Tibial artery (tissue), 4 donors: ENCODE measurements around the gene SBF1.
A peak's percentile ranks its signal among the peaks of the same experiment; 100 is the strongest.

Experiments used
- DNase-seq, 2 donors: peaks; one replicate each; pipeline ENCODE4 v3.0.0-alpha.2; 2019
- H3K27ac ChIP-seq, 2 donors: fragments of 200-600 bp; sonication (generic) in 1 of 2; 1 replicate in 1 of 2; 2 replicates in 1 of 2; pipeline ENCODE4 v1.5.1; 2018 to 2019; ENCODE audit warnings: mild to moderate bottlenecking in 1 of 2
- H3K27me3 ChIP-seq, 2 donors: fragments of 200-600 bp; sonication (generic) in 1 of 2; one replicate each; pipeline versions ENCODE4 v1.5.1 to v1.6.0; 2016 to 2019
- H3K36me3 ChIP-seq, 3 donors: fragments of 200-600 bp; sonication (generic) in 2 of 3; one replicate each; pipeline ENCODE4 v1.5.1; 2016 to 2019; ENCODE audit warnings: mild to moderate bottlenecking in 2 of 3
- H3K4me1 ChIP-seq, 4 donors: fragments of 200-600 bp; sonication (generic) in 2 of 4; 1 replicate in 3 of 4; 2 replicates in 1 of 4; pipeline ENCODE4 v1.5.1; 2016 to 2019
- H3K4me3 ChIP-seq, 2 donors: fragments of 200-600 bp; sonication (generic) in 1 of 2; 1 replicate in 1 of 2; 2 replicates in 1 of 2; pipeline ENCODE4 v1.5.1; 2018 to 2019; ENCODE audit warnings: mild to moderate bottlenecking in 2 of 2
- H3K9me3 ChIP-seq, 3 donors: fragments of 200-600 bp; sonication (generic) in 1 of 3; one replicate each; pipeline ENCODE4 v1.5.1; 2016 to 2019
- CTCF ChIP-seq, 2 experiments: fragments of 200-600 bp in 1 of 2; fragments of 450-650 bp in 1 of 2; IDR thresholded peaks; one replicate each; pipeline ENCODE4 v1.5.1; 2017 to 2019; ENCODE audit warnings: antibody characterized with exemption in 2 of 2, mild to moderate bottlenecking in 1 of 2, moderate library complexity in 1 of 2
- intact Hi-C: fragments of 100-400 bp; cut with DNase I; formaldehyde crosslinking; loops from one replicate; pipeline ENCODE4 v1.15.0; 2023; ENCODE audit warnings: low total_unique reads

The SBF1 gene

DNA sequence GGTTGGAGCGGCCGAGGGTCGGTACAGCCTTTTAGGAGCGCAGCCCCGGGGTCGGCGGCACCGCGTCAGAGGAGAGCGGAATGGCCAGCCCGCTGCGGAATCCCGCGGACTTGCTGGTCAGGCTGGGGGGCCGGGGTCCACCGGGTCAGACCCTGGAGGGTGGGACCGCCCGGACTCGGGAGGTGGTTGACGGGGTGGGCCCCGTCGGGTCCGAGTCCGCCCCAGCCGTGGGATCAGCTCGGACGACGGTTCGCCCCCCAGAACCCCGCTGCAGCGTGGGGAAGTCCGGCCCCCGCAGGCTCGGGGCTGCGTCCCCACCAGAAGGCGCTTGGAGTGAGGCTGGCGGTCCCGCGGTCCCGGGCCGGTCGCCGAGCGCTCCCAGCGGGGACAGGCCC is 6.2 kb upstream of the SBF1 start:
- Histone ChIP-seq H3K9me3 (no peaks in the 10 kb centered on the region), H3K36me3 (no peaks in the 10 kb centered on the region), H3K27ac (no peak overlapping the region), H3K27me3 (peaks cover 15 to 66% of the 10 kb centered on the region in 2 donors), H3K4me3 (peak overlapping the region; percentile 30 to 44), H3K4me1 (peaks cover 0 to 16% (median 8%) of the 10 kb centered on the region in 4 donors)
- intact Hi-C loops = no loop called here
- no peak for TF ChIP-seq CTCF (IDR thresholded peaks at IDR 0.05)
- no peak for DNase-seq

DNA sequence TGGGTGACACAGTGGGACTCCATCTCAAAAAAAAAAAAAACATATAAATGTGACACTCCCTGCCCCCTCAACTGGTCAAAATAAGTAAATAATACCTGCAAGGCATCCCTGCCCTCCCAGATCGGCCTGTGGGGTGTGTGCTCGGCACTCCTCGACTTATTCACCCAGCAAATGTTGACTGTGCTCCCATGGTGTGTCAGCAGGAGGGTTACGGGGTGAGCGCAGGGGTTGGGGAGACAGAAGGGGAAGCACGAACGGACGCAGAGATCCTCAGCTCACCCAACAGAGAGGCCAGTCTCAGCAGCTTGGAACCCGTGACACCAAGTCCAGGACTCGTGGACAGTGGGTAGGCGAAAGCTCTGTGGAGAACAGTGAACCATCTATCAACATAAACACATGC is 4.9 kb upstream of the SBF1 start:
- H3K9me3 ChIP-seq = no peaks in the 10 kb centered on the region
- DNase-seq = no peak
- no peak overlapping the region for H3K4me3 ChIP-seq
- no peak overlapping the region for H3K27ac ChIP-seq
- H3K4me1 ChIP-seq = peaks cover 0 to 26% (median 10%) of the 10 kb centered on the region in 4 donors
- peaks cover 15 to 60% of the 10 kb centered on the region in 2 donors for H3K27me3 ChIP-seq
- intact Hi-C loops = no loop called here
- TF ChIP-seq CTCF (IDR thresholded peaks at IDR 0.05) = no peak
- no peaks in the 10 kb centered on the region for H3K36me3 ChIP-seq

DNA sequence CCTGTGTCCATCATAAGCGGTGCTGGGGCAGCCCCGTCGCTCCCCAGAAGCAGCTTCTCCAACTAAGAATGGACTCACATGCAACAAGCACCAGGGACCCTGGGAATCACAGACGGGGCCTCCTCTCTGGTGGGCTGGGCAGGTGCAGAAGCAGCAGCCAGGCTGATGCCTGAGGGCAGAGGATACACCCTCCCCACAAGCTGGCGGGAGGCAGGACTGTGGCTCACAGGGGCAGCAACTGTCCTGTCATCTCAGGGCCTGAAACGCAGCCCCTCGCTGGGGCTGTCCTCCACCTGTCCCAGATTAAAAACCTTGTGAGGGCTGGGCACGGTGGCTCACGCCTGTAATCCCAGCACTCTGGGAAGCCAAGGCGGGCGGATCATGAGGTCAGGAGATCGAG is 3.1 kb upstream of the SBF1 start:
- Histone ChIP-seq H3K27me3 (peaks cover 15 to 42% of the 10 kb centered on the region in 2 donors), H3K4me3 (no peak overlapping the region), H3K9me3 (no peaks in the 10 kb centered on the region), H3K27ac (no peak overlapping the region), H3K4me1 (peaks cover 0 to 36% (median 21%) of the 10 kb centered on the region in 4 donors), H3K36me3 (no peaks in the 10 kb centered on the region)
- intact Hi-C loops = no loop called here
- no peak for DNase-seq
- no peak for TF ChIP-seq CTCF (IDR thresholded peaks at IDR 0.05)

DNA sequence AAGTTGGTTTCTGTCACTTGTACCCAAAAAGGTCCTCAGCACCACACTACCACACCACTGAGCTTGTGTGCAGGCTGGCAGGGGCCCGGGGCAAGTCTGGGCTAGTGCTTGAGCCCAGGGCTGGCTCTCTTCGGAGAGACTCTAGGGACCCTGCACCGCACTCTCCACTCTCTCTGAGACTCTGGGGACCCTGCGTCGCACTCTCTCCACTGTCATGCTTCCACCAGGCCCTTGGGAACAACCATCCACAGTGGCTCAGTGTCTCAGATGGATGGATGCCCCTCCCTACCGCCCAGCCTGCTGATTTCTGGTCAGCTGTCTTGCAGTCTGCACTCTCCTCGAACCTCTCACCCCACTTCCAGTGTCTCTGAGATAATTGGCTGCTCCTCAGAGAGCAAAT is 2.0 kb upstream of the SBF1 start:
- H3K27me3 ChIP-seq = peaks cover 7 to 31% of the 10 kb centered on the region in 2 donors
- H3K27ac ChIP-seq = no peak overlapping the region
- H3K36me3 ChIP-seq = no peaks in the 10 kb centered on the region
- no peak overlapping the region for H3K4me3 ChIP-seq
- intact Hi-C loops = no loop called here
- H3K9me3 ChIP-seq = no peaks in the 10 kb centered on the region
- TF ChIP-seq CTCF (IDR thresholded peaks at IDR 0.05) = no peak
- H3K4me1 ChIP-seq = peaks cover 5 to 42% (median 32%) of the 10 kb centered on the region in 4 donors
- no peak for DNase-seq

DNA sequence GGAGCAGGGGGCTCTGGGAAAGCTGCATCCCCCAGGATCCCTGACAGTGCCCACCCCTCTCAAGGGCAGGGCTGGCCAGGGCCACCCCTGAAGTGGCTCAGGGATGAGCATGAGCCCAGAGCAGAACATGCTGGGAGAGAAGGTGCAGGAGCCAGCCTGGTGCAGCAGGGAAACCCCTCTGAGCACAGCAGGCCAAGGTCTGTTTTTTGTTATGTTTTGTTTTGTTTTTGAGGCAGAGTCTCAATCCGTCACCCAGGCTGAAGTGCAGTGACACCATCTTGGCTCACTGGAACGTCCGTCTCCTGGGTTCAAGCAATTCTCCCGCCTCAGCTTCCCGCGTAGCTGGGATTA is 792 bp upstream of the SBF1 start:
- TF ChIP-seq CTCF (IDR thresholded peaks at IDR 0.05) = no peak
- DNase-seq = no peak
- Histone ChIP-seq H3K4me1 (peaks cover 5 to 43% (median 35%) of the 10 kb centered on the region in 4 donors), H3K36me3 (no peaks in the 10 kb centered on the region), H3K9me3 (no peaks in the 10 kb centered on the region), H3K4me3 (peak overlapping the region; percentile 76 to 93), H3K27ac (peak overlapping the region in 1 of 2 donors; percentile 83), H3K27me3 (peaks cover under 1 to 19% of the 10 kb centered on the region in 2 donors)
- intact Hi-C loops = no loop called here
